CD4-positive, alpha-beta T cell treated with Interleukin-21 for 1 hour (primary cell): ENCODE results near the gene ARHGEF37.
"Not testable (repeated sequence)": the region's sequence is repeated elsewhere in the genome, so short reads cannot be mapped to it uniquely, and the experiment has no call there.

ENCODE experiments used
- DNase-seq: peaks from one replicate; pipeline ENCODE4 v3.0.0-alpha.2; 2020

Gene ARHGEF37

DNA sequence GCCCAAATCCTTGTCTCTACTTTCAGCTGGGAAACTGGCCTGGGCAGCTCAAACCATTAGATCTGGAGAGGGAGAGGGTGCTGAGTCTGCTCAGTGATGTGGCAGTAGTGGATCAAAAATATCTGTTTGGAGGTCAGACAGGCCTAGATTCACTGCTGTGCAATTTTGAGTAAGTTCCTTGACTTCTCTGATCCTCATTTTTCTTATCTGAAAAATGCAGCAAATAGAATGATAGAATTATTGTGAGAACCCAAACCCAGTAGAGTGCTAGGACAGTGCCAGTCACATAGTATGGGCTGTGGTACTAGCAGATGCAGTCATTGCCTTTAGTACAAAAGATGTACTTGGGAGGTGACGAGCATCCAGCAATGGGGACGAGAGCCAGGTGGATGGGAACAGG, 50.2 kb downstream of the ARHGEF37 start:
- no peak for DNase-seq

DNA sequence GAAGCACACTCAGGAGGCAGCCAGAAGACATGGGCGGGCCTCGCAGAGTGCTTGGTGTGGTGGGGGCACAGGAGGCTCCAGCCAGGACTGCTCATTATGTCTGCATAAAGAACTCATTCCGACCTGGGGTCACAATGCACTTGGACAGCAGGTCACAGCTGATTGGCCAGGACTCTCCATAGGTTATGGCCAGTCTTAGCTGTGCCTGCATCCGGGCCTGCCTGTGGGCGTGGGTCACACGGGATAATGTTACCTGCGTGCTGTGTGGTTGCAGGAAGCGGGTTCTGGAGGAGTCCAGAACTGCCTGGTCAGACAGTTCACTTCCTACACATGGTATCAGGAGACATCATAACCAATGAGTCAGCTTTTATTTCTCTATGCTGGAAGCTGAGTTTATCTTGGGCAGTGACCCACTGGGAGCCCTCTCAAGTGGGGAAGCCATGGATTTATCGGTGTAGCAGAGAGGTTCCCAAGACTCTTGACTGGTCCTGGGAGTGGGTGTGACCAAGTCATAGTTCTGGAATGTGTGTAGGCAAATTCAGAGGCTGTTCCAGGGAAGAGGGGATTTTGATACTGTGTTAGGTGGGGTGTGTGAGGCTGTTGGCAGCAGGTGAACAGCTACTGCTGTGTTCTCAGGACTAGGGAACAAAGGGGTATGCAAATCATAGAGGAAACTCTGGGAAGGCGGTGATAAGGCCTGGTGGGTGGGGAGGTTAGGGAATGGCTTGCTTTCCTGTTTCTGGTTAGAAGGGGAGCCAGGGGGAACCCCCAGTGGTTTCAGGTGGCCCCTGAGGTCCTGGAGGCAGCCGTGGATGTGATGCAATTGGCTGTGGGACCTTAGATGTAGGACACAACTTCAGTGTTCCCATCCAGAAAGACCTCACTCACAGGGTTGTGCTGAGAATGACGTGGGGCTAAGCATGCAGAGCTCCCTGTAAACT, 51.3 kb downstream of the ARHGEF37 start:
- DNase-seq: no peak

DNA sequence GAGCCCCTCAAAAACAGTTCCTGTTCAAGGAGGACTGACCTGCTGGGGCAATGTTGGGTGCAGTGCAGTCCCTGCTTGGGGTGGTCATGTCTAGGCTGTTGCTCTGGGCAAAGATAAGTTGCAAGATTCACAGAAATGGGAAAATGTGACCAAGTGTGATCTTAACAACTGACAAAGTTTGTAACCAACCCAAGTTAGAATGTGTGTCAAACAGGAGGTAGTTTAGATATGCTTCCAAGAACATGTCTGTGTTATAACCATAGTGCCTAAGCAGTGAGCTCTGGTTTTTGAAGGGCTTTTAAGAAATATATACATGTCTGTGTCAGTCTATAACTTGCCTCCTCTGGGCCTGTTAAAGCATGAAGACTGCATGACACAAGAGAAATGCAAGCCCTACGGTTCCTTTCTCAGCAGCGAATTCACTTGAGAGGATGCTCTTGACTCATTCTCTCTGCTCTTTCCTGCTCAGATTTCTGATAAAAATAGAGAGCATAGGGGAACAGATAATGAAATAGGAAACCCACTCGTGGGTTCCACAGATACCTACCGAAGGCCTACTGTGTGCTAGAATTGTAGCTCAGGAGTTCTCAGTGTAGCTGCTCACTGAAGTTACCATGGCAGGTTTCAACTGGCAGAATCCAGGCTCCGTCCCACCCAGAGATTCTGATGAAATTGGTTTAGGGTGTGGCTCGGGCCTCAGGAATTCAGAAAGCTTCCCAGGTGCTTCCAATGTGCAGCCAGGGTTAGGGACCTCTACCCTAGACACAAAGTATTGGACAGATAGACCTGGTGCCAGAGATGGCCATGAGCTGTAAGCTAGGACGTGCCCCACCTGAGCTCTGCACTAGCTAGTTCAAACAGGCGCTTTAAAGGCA, 52.4 kb downstream of the ARHGEF37 start:
- DNase-seq: no peak

DNA sequence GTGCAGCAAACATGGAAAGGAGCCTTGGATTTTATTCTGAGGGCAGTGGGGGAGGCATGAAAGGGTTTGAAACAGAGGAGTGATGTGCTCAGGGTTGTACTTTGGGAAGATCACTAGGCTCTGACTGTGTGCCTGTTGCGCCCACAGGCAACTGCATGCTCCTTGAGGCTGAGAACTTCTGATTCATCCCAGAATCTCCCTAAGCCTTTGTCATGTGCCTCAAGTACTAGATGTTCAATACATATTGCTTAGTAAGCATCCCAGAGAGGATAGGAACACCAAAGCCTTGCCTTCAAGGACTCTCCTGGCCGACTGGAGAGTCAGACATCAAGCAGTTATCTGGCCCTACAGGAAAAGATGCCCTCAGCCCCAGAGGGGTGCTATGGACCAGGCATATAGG, 54.1 kb downstream of the ARHGEF37 start:
- no peak for DNase-seq

DNA sequence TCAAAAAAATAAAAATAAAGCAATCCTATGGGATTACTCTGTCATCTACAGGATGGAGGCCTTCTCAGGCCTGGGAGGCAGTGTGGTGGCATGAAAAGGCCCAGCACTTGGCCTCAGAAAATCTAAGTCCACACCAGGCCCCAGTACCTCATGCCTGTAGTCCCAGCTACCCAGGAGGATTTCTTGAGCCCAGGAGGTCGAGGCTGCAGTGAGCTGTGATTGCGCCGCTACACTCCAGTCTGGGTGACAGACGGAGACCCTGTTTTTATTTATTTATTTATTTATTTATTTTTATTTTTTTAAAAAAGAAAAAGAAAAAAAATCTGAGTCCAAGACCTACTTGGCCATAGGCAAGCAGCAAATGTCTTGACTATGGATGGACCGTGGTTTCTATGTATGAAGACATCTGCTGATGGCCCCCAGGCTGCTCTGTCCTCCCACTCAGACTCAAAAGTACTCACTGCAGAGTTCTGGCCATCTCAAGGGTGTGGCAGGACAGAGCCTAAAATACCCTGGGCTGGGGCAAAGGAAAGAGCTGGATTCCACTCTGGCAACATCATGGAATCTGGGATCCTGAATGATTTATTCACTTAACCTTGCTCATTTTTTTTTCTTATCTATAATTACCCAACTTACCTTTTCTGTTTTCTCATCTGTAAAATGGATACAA, 55.0 kb downstream of the ARHGEF37 start:
- no peak for DNase-seq

DNA sequence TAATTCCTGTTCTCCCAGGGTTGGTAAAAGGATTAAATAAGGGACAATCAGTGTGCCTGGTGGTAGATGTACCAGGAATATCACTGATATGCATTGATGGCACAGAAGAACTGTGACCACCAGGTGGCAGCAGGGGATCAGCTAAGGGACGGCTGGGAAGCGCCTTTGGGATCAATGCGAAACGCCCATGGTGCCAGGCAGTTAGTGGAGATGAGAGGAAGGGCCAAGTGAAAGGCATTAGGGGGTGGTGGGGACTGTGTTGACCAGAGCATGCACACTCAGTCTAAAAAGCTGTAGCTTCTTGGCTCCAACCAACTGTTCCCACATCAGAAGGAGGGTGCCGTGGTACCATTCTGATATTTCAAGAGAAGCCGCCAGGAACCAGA, 55.6 kb downstream of the ARHGEF37 start:
- peak; percentile 62 for DNase-seq

DNA sequence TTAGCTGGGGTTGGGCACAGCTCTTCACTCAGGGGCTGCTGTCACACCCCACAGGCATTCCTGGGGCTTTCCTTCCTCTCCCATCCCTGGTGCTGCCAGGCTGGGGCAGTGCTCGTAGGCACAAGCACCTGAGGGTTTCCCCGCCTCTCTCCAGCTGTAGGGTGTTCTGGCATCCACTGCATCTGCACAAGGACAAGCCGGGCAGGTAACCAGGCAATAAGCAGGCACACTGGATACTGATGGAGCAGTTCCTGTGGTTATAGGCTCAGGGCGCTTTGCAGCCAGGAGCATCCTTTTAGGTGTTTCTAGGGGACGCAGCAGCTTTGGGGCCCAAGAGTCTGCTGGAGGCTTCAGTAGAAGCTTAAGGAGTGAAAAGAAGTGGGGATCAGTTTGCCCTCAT, 56.8 kb downstream of the ARHGEF37 start:
- no peak for DNase-seq

DNA sequence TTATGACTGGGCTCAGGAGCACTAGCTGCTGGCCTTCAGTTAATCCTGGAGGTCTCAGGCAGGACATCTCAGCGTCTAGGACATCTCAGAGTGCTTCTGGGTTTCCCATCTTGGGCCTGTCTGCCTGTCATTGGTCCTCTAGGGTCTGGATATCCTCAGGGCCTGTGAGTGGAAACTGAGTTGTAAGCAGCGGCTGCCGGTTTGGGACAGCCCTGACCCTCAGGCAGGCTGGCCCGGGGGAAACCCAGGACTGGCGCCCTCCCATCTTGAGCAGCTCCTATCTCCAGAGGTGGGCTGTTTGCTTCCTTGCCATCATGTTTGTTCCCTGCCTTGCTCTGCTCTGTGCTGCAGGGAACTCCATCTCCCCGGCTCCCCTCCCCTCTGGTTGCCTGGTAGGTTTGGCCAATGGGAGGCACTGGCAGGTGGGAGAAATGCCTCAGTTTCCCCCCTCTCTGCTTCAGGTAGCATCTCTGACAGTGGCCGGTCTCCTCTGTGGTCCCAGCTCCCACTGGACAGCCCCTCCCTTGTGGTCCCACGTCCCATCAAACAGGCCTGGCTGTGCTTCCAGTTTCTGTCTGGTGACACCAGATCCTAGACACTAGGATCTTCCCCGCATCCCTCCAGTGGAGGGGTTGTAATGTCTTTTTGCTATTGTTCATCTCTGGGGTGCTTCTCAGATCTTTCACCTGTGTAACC, 57.4 kb downstream of the ARHGEF37 start:
- DNase-seq: no peak

DNA sequence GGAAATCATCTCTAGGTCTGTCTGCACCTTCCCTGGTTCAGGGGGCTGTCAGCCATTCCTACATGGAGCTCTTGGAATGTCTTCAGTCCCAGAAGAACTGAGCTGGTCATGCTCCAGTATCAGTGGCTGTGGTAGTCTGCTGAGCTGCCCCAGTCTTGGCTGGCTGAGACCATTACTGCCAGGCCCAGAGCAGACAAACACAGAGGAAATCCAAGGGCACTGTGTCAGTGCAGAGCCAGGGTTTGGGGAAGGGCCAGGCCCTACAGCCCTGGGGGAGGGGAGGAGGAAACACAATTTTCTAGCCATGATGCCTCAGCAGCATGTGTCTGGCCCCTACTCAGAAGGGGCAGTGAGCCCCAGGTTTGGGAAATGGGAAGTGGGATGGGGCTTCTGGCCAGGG, 58.4 kb downstream of the ARHGEF37 start:
- DNase-seq: no peak

DNA sequence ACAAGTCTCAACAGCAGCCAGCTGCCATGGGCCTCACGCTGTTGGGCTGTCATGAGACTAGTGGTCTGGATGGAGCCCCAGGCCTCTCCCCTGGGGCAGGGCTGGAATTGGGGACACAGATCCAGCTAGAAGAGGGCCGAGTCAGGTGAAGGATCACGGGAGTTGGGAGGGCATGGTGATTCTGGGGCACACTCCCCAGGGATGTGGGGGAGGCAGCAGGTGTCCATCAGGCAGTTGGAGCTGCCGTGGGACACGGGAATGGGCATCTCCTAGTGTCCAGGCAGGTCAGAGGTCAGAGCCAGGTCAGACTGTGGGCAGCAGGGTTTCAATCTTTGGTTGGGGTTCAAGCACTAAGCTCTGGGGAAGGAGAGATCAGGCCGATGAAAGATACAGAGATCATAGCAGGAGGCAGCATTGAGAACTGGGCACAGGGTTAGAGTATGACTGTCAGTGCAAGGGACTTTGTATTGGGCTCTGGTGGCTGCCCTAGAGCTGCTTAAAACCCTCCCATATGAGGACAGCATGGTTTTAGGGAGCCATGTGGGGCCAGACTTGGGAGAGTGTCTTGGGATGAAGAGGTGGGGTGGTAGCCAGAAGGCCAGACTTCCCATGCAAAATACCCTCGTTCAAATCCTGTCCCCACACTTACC, 59.2 kb downstream of the ARHGEF37 start:
- DNase-seq: no peak

DNA sequence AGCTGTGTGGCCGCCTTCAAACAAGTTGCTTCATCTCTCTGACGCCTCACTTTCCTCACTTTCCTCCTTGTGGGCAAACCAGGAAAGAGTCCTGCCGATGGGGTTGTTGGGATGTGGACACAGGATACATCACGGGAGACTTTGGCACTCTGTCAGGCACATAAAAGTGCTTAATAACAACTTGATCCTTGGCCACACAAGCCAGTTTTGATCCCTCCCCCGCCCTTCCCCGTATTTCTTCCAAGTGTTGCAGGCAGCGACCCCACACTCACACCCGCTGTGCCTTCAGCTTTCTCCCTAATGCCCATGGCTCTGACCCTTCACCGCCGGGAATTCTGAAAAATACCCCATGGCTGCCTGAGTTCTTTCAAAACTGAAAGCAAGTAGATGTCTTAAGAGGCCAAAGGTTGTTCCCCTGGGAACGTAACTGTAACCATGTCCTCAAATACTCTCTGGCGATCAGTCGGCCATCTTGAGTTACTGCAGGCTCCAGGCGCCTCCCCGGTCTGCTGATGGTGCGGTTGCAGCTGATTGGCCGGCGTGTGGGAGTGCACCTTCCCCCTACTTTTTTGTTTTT, 59.8 kb downstream of the ARHGEF37 start:
- no peak for DNase-seq

DNA sequence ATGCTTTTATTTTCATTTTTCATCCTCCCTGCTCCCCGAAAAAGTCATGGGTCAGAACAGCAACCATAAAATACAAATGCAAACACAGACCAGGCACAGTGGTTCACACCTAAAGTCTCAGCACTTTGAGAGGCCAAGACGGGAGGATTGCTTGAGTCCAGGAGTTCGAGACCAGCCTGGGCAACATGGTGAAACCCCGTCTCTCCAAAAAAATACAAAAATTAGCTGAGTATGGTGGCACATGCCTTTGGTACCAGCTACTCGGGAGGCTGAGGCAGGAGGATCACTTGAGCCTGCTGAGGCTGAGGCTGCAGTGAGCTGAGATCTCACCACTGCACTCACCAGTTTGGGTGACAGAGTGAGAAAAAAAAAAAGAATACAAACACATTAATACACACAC, 60.3 kb downstream of the ARHGEF37 start:
- DNase-seq: no peak

DNA sequence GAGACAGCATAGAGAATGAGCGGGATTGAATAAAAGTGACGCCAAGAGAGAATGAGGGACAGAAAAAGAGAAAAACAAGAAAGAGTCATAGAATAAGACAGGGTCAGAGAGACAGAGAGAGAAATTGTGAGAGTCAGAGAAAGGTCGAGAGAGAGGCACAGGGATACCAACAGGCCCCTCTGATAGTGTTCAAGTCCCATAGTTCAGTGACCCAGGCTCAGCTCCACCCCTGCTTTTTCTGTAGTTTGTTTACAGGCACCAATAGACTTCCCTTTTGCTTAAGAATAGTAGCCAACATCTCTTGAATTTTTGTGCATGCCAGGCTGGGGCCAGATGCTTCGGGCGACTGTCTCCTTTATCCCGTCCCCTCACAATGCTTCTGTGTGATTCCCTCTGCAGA, 62.5 kb downstream of the ARHGEF37 start:
- DNase-seq: no peak

DNA sequence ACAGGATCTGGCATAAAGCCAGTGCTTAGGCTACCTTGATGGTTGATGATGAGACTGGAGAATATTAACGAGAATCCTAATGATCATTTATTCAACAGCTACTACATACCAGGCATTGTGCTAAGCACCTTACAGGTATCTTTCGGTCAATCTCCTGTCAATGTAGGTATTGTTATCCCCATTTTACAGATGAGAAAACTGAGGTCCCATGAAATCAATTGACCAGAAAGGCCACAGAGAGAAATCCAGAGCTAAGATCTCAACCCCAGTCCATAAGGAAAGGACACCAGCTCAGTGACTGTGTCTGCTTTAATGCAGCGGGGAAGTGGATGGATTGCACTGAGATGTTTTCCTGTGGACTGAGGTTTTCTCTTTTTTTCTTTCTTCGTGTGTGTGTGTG, 63.3 kb downstream of the ARHGEF37 start:
- no peak for DNase-seq

DNA sequence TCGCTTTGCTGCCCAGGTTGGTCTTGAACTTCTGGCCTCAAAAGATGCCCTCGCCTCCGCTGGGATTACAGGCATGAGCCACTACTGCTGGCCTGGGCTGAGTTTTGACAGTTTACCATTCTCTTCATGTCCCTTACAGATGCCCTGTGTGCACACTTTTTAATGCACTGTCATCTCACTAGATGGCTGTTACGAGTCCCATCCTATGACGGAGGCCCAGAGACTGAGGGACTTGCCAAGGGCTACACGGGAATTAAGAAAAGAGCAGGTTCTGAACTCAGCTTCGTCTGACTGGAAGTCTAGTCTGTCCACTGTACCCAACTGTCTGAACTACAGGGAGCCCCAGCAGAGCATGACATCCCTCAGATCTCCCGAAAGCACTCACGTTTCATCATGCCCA, 63.9 kb downstream of the ARHGEF37 start:
- DNase-seq: no peak

DNA sequence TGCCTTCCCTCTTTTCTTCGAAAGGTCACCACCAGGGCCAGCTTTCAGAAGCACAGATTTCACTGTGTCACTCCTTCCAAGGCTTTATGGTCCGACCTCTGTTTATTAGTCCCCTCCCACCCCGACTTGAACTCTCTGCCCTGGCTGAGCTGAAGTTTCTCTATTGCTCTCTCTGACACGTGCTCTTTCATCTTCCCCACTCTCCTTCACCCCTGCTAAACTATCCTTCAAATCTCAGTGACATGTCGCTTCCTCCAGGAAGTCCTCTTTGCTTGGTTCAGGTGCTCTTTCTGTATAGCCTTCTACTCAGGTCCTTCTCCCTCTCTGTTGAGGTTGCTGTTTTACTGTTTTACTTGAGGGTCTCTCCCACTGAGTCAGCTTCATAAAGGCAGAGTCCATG, 64.4 kb downstream of the ARHGEF37 start:
- DNase-seq: no peak

DNA sequence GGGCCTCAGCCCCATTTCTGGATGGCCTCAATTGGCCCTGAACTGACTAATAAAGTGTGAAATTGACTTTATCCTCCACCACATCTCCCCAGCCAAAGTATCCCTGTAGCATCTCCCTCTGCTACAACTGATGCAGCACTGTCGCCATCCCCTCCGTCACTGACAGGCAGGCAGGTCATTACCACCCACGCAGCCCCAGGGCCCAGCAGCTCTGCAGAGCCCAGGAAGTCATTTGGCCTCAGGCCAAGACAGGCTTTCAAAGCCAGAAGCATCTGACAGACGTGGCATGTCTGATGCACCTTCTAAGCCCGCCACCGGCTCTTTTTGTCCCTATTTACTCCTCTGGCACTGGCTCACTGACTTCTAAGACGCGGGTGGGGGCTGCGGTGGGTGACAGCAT, 65.3 kb downstream of the ARHGEF37 start:
- DNase-seq: peak; percentile 21

DNA sequence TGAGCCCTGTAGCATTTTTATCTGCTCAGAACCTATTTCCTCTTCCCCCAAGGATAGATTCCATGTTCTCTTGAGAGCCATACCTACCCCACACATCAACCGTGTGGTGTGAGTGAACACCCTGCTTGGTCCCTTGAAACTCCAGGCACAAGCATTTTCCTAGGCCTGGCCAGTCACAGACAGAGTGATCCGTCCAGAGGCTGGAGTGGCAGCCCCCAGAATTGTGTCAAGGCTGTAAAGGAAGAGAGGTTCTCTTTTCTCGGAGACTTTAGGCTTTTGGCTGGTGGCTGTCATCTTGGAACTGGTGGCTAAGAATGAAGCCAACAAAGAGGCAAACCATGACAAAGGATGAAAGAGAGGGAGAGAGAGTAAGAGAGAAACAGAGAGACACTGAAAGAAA, 66.0 kb downstream of the ARHGEF37 start:
- DNase-seq: no peak

DNA sequence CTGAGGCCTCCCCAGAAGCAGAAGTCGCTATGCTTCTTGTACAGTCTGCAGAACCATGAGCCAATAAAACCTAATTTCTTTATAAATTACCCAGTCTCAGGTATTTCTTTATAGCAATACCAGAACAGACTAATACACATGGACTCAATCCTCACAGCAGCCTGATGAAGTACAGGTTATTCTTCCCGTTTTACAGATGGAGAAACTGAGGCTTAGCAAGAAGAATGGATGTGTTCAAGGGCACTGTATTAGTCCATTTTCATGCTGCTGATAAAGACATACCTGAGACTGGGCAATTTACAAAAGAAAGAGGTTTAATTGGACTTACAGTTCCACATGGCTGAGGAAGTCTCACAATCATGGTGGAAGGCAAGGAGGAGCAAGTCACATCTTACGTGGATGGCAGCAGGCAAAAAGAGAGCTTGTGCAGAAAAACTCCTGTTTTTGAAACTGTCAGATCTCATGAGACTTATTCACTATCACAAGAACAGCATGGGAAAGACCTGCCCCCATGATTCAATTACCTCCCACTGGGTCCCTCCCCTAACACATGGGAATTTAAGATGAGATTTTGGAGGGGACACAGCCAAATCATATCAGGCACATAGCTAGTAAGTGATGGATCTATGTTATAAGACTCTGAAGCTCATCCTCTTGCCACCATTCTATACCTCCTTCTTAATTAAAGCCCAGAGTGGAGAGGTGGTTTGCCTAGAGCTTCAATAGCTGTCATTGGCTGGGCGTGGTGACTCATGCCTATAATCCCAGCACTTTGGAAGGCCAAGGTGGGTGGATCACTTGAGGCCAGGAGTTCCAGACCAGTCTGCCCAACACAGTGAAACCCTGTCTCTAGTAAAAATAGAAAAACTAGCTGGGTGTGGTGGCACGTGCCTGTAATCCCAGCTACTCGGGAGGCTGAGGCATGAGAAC, 67.4 kb downstream of the ARHGEF37 start:
- DNase-seq: not testable (repeated sequence)

DNA sequence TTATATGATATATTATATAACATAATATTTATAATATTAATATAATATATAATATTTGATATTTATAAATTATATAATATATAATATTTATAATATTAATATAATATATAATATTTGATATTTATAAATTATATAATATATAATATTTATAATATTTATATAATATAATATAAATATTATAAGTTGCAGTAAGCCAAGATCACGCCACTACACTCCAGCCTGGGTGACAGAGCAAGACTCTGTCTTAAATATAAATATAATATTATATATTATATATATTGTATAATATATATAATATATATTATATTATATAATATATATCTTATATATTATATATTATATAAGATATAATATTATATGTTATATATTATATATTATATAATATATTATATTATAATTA, 68.4 kb downstream of the ARHGEF37 start:
- DNase-seq: not testable (repeated sequence)

DNA sequence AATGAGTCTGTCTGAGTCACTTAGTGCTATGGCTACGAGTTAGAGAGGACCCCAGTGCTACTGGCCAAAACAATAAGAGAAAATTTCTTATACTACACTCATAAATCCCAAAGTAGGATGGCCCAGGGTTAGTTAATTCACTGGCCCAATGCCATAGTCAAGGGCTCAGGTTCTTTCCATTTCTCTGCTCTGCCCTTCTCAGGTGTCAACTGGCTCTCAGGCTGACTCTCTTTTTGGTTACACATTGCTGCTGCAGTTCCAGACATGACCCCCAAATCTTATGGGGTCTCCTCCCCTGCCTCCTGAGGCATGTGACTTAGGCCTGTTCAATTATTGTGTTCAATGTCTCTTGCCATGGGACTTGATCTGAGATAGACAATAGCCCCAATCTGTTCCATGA, 70.4 kb downstream of the ARHGEF37 start:
- DNase-seq: no peak
